ENCODE data around the gene CERK.

- TF ChIP-seq CTCF (tag by site-specific recombination; IDR thresholded peaks at IDR 0.05) (no peak), ZBTB11 (tag by site-specific recombination; conservative IDR thresholded peaks at IDR 0.05; ENCODE audit: low read depth) (no peak), ATF2 (tag by site-specific recombination; IDR thresholded peaks at IDR 0.05; ENCODE audit: low read depth) (no peak), ZNF580 (tag by site-specific recombination; IDR thresholded peaks at IDR 0.05) (no peak), SALL2 (tag by site-specific recombination; IDR thresholded peaks at IDR 0.05; ENCODE audit: borderline replicate concordance) (no peak), ZNF274 (IDR thresholded peaks at IDR 0.05; ENCODE audit: low read length) (no peak), ZNF274 (tag by site-specific recombination; IDR thresholded peaks at IDR 0.05; ENCODE audit: borderline replicate concordance) (no peak), KLF7 (tag by site-specific recombination; IDR thresholded peaks at IDR 0.05; ENCODE audit: borderline replicate concordance) (no peak)
Observed at GRCh38 chr22:46636221-46637002, 101.6 kb downstream of the CERK start.

All from HEK293 (cell line).